CD8-positive, alpha-beta memory T cell (primary cell): ENCODE data around the gene SDF2L1. TPM values are rescaled to one million over a fixed set of nuclear protein-coding genes. Genes with fewer than 3 reads are reported as not detected.
"Not testable (repeated sequence)": the region's sequence is repeated elsewhere in the genome, so short reads cannot be mapped to it uniquely, and the experiment has no call there.

ENCODE experiments used
- CTCF ChIA-PET: fragments of 350-600 bp; sonication (Branson Sonifier 250); formaldehyde crosslinking; loops from one replicate; lab custom pipeline; 2021; ENCODE audit warnings: antibody characterized with exemption; lab: Charles Lee
- POLR2A ChIA-PET: fragments of 350-600 bp; sonication (Branson Sonifier 250); formaldehyde crosslinking; loops from one replicate; lab custom pipeline; 2021; ENCODE audit warnings: antibody characterized with exemption; lab: Charles Lee
- DNase-seq, 5 donors: peaks; one replicate each; pipeline versions ENCODE4 v3.0.0 to v3.0.0-alpha.2; 2020 to 2022; ENCODE audit warnings: mixed read lengths in 1 of 5
- H3K27ac ChIP-seq: one replicate; pipeline ENCODE4 v1.7.0; 2013; ENCODE audit warnings: low read depth, mild to moderate bottlenecking, low read length, moderate library complexity
- H3K27me3 ChIP-seq: 2 replicates; pipeline ENCODE4 v1.7.0; 2013; ENCODE audit warnings: low read length, mild to moderate bottlenecking; ENCODE audit not compliant: insufficient read depth, poor library complexity, severe bottlenecking
- H3K36me3 ChIP-seq: 2 replicates; pipeline ENCODE4 v1.7.0; 2013; ENCODE audit warnings: mild to moderate bottlenecking, low read length, moderate library complexity; ENCODE audit not compliant: insufficient read depth
- H3K4me1 ChIP-seq: 2 replicates; pipeline ENCODE4 v1.7.0; 2013; ENCODE audit warnings: mild to moderate bottlenecking, low read length, moderate library complexity; ENCODE audit not compliant: insufficient read depth
- H3K4me3 ChIP-seq: 2 replicates; pipeline ENCODE4 v1.7.0; 2013; ENCODE audit warnings: mild to moderate bottlenecking, low read length
- H3K9me3 ChIP-seq: 2 replicates; pipeline ENCODE4 v1.7.0; 2013; ENCODE audit warnings: mild to moderate bottlenecking, low read length
- H3K27ac Mint-ChIP-seq, 8 donors: one replicate each; pipeline ENCODE4 v1.8.0; 2020 to 2021; ENCODE audit warnings: mixed read lengths in 8 of 8, mild to moderate bottlenecking in 6 of 8, inconsistent platforms in 3 of 8, moderate library complexity in 3 of 8
- H3K27me3 Mint-ChIP-seq, 2 donors: one replicate each; pipeline ENCODE4 v1.8.0; 2020 to 2021; ENCODE audit warnings: mixed read lengths in 2 of 2, mild to moderate bottlenecking in 1 of 2, moderate library complexity in 1 of 2
- H3K36me3 Mint-ChIP-seq, 3 donors: one replicate each; pipeline ENCODE4 v1.8.0; 2020 to 2021; ENCODE audit warnings: mixed read lengths in 3 of 3, inconsistent platforms in 1 of 3, mild to moderate bottlenecking in 1 of 3
- H3K4me1 Mint-ChIP-seq, 3 donors: one replicate each; pipeline ENCODE4 v1.8.0; 2020 to 2021; ENCODE audit warnings: mixed read lengths in 3 of 3, inconsistent platforms in 1 of 3, mild to moderate bottlenecking in 1 of 3
- H3K4me3 Mint-ChIP-seq, 7 donors: one replicate each; pipeline ENCODE4 v1.8.0; 2020 to 2021; ENCODE audit warnings: mixed read lengths in 7 of 7, mild to moderate bottlenecking in 6 of 7, moderate library complexity in 4 of 7, inconsistent platforms in 2 of 7
- H3K9me3 Mint-ChIP-seq, 5 donors: one replicate each; pipeline ENCODE4 v1.8.0; 2020 to 2022; ENCODE audit warnings: mixed read lengths in 5 of 5, mild to moderate bottlenecking in 3 of 5, moderate library complexity in 2 of 5, inconsistent platforms in 1 of 5
- polyA plus RNA-seq: library from polyadenylated mRNA; unstranded; fragments of 300-500 nt; fragmentation: Illumina TruSeq; gene quantifications from one replicate; pipeline ENCODE4 v1.2.3, GENCODE V29; 2021
- total RNA-seq, 2 experiments: library from RNA; stranded (reverse); gene quantifications; one replicate each; pipeline ENCODE4 v1.2.3, GENCODE V29; 2021

The SDF2L1 gene
- total and polyA plus RNA-seq, 3 experiments from 2014 or later = 71.5 to 99.6 (median 74.7) TPM

GRCh38 chr22:21612858-21613257, 29.2 kb upstream of the SDF2L1 start:
- ChIA-PET POLR2A (no interaction called here), CTCF (interaction anchor here (1.0 kb wide), 1 partner anchor 9 kb away, joined by 3 read pairs; no protein-coding TSS in a partner anchor)
- no peaks in the 10 kb centered on the region for H3K4me1 ChIP-seq
- no peaks in the 10 kb centered on the region for H3K27me3 Mint-ChIP-seq
- H3K27me3 ChIP-seq = no peaks in the 10 kb centered on the region
- peak overlapping the region in 1 of 8 donors; percentile 27 for H3K27ac Mint-ChIP-seq
- H3K4me3 Mint-ChIP-seq = no peak overlapping the region
- peaks cover 0 to 63% (median 10%) of the 10 kb centered on the region in 3 donors for H3K36me3 Mint-ChIP-seq
- no peak overlapping the region for H3K4me3 ChIP-seq
- peaks cover 16 to 54% (median 47%) of the 10 kb centered on the region in 3 donors for H3K4me1 Mint-ChIP-seq
- H3K9me3 Mint-ChIP-seq = no peaks in the 10 kb centered on the region
- H3K27ac ChIP-seq = no peak overlapping the region
- DNase-seq = no peak
- peaks cover 42% of the 10 kb centered on the region for H3K36me3 ChIP-seq
- H3K9me3 ChIP-seq = no peaks in the 10 kb centered on the region

DNA sequence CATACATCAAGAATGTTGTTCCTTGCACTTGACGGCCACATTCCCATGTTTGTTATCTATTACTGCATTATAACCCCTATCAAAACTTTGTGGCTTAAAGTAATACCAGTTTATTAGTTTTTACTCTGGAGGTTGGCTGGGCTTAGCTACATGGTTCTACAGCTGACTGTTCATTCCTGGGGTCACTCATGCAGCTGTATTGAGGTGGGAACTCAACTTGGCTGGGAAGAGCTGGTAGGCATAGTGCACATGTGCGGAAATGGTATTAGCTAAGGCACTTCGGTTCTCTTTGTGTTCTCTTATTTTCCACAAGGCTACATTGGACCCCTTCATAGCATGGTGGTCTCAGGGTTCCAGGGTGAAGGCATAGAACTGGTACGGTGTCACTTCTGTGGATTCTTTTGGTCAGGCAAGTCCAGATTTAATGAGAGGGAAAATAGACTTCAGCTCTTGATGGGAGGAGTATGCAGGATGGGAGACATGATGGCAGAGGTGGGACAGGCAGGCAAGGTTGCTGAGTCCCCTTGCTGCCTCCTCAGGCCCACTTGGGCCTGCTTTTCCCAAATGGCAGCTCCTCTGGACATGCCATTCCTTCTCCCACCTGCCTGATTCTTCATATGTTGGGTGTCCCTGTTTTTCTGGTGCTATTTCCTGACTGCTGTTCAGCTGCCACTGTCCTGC, 28.4 kb upstream of the SDF2L1 start:
- Mint-ChIP-seq H3K9me3 (no peaks in the 10 kb centered on the region), H3K36me3 (peaks cover 0 to 63% (median 10%) of the 10 kb centered on the region in 3 donors), H3K27me3 (no peaks in the 10 kb centered on the region), H3K4me1 (peaks cover 16 to 52% (median 44%) of the 10 kb centered on the region in 3 donors), H3K4me3 (no peak overlapping the region), H3K27ac (peak overlapping the region in 4 of 8 donors; percentile 17 to 85 (median 42))
- POLR2A ChIA-PET = no interaction called here
- H3K27ac ChIP-seq = no peak overlapping the region
- DNase-seq = no peak
- H3K9me3 ChIP-seq = no peaks in the 10 kb centered on the region
- H3K36me3 ChIP-seq = peaks cover 42% of the 10 kb centered on the region
- no peaks in the 10 kb centered on the region for H3K27me3 ChIP-seq
- CTCF ChIA-PET = interaction anchor here (1.0 to 1.6 kb wide), 2 partner anchors 10 to 15 kb away, joined by 3 to 7 read pairs; no protein-coding TSS in a partner anchor
- H3K4me3 ChIP-seq = no peak overlapping the region
- no peaks in the 10 kb centered on the region for H3K4me1 ChIP-seq

DNA sequence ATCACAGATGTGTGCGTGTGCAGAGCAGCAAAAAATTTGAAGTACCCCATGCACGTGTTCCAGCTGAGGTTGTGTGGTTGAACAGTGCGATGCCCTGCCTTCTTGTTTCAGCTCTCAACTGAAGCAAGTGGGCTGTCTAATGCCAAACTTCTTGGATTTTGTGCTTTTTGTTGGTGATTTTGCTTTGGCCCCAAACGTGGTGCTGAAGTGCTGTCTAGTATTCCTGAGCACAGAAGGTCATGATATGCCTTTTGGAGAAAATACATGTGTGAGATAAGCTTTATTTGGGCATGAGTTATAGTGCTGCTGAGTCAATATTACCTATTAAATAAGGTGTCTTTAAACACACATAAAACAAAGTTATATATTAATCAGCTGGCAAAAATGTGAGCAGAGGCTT, 26.4 kb upstream of the SDF2L1 start:
- Histone ChIP-seq H3K36me3 (peaks cover 44% of the 10 kb centered on the region), H3K4me1 (no peaks in the 10 kb centered on the region), H3K9me3 (no peaks in the 10 kb centered on the region), H3K27me3 (no peaks in the 10 kb centered on the region), H3K4me3 (no peak overlapping the region), H3K27ac (no peak overlapping the region)
- peaks cover 0 to 66% (median 9%) of the 10 kb centered on the region in 3 donors for H3K36me3 Mint-ChIP-seq
- no peaks in the 10 kb centered on the region for H3K27me3 Mint-ChIP-seq
- CTCF ChIA-PET = interaction anchor here (1.0 to 1.7 kb wide), 2 partner anchors 10 to 14 kb away, joined by 5 read pairs; no protein-coding TSS in a partner anchor
- H3K4me1 Mint-ChIP-seq = peaks cover 16 to 59% (median 36%) of the 10 kb centered on the region in 3 donors
- no peak overlapping the region for H3K4me3 Mint-ChIP-seq
- POLR2A ChIA-PET = interaction anchor here (1.0 kb wide), 1 partner anchor 26 kb away, joined by 3 read pairs; the partner anchor contains the start of gene SDF2L1
- H3K9me3 Mint-ChIP-seq = no peaks in the 10 kb centered on the region
- no peak for DNase-seq
- peak overlapping the region in 3 of 8 donors; percentile 11 to 22 (median 17) for H3K27ac Mint-ChIP-seq

GRCh38 chr22:21617337-21617736, 24.8 kb upstream of the SDF2L1 start:
- not testable (repeated sequence) for H3K9me3 Mint-ChIP-seq, H3K4me3 Mint-ChIP-seq, H3K4me3 ChIP-seq, H3K27me3 Mint-ChIP-seq, DNase-seq, H3K27me3 ChIP-seq, H3K4me1 ChIP-seq, H3K9me3 ChIP-seq, H3K27ac ChIP-seq
- POLR2A ChIA-PET = interaction anchor here (1.1 kb wide), 1 partner anchor 12 kb away, joined by 3 read pairs; no protein-coding TSS in a partner anchor
- peaks cover 0 to 65% (median 4%) of the 10 kb centered on the region in 3 donors for H3K36me3 Mint-ChIP-seq
- peaks cover 12 to 57% (median 27%) of the 10 kb centered on the region in 3 donors for H3K4me1 Mint-ChIP-seq
- peaks cover 41% of the 10 kb centered on the region for H3K36me3 ChIP-seq
- H3K27ac Mint-ChIP-seq = peak overlapping the region in 3 of 8 donors; percentile 30 to 70 (median 69)
- CTCF ChIA-PET = interaction anchor here (1.6 to 1.9 kb wide), 3 partner anchors 9 to 29 kb away, joined by 3 to 5 read pairs (median 4); no protein-coding TSS in a partner anchor

- peaks cover 22% of the 10 kb centered on the region for H3K36me3 ChIP-seq
- Mint-ChIP-seq H3K4me3 (no peak overlapping the region), H3K4me1 (peaks cover 21 to 65% (median 28%) of the 10 kb centered on the region in 3 donors), H3K9me3 (no peaks in the 10 kb centered on the region), H3K27me3 (peaks cover 0 to 2% of the 10 kb centered on the region in 2 donors), H3K36me3 (peaks cover 0 to 58% (median 3%) of the 10 kb centered on the region in 3 donors), H3K27ac (no peak overlapping the region)
- H3K4me3 ChIP-seq = no peak overlapping the region
- no peak overlapping the region for H3K27ac ChIP-seq
- H3K9me3 ChIP-seq = no peaks in the 10 kb centered on the region
- DNase-seq = no peak
- H3K4me1 ChIP-seq = peaks cover 15% of the 10 kb centered on the region
- POLR2A ChIA-PET = no interaction called here
- CTCF ChIA-PET = interaction anchor here (1.0 to 2.1 kb wide), 2 partner anchors 8 to 26 kb away, joined by 3 to 6 read pairs; no protein-coding TSS in a partner anchor
- H3K27me3 ChIP-seq = no peaks in the 10 kb centered on the region
Observed at GRCh38 chr22:21621025-21621424, 21.1 kb upstream of the SDF2L1 start.

DNA sequence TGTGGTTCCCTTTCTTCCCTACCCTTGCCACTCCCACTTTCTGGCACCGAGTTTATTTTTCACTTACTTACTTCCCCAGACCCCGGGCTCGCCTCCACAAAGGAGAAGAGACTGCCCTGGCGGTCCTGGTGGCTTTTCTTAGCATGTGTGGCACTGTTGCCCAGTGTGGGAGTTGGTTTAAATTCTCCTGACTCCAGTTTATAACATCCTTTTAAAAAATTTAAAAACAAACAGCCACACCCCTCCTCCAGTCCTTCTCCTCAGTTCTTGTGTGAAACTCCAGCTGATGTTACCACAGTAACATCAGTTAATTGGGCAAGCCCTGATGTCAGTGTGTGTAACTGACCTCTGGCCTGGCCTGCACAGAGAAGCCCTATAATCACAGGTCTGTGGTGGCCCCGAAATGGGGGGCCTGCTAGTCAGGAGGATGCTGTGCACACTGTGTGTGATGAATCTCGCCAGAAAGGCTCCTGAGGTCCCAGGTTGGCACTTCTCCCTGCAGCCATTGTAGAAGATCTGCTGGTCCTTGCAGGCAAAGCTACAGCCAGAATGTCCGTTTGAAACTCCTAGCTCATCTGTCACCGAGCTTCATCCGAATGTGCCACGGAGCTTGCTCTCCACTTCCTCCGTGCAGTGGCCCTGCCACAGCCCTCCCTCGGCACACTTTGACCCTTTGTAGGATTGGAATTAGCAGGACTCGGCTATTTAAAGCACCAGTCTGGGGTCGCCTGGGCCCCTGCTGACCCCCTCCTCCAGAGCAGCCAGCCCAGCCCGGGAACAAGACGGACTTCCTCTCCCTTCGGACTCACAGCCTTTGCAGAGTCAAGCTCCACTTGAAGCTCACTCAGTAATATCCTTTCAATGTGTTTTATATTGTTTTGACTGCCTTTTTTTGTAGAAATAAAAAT, 19.8 kb upstream of the SDF2L1 start:
- no peak overlapping the region for H3K27ac ChIP-seq
- H3K36me3 ChIP-seq = peaks cover 29% of the 10 kb centered on the region
- POLR2A ChIA-PET = no interaction called here
- peaks cover 27 to 72% (median 37%) of the 10 kb centered on the region in 3 donors for H3K4me1 Mint-ChIP-seq
- CTCF ChIA-PET = interaction anchor here (1.4 kb wide), 1 partner anchor 24 kb away, joined by 3 read pairs; no protein-coding TSS in a partner anchor
- no peaks in the 10 kb centered on the region for H3K9me3 ChIP-seq
- no peaks in the 10 kb centered on the region for H3K9me3 Mint-ChIP-seq
- peaks cover 0 to 2% of the 10 kb centered on the region in 2 donors for H3K27me3 Mint-ChIP-seq
- no peak for DNase-seq
- H3K27ac Mint-ChIP-seq = peak overlapping the region in 2 of 8 donors; percentile 51 to 67
- H3K36me3 Mint-ChIP-seq = peaks cover 0 to 64% (median 4%) of the 10 kb centered on the region in 3 donors
- peaks cover 25% of the 10 kb centered on the region for H3K4me1 ChIP-seq
- H3K4me3 ChIP-seq = no peak overlapping the region
- no peak overlapping the region for H3K4me3 Mint-ChIP-seq
- H3K27me3 ChIP-seq = no peaks in the 10 kb centered on the region

GRCh38 chr22:21622919-21623647, 19.0 kb upstream of the SDF2L1 start:
- H3K4me3 ChIP-seq = no peak overlapping the region
- no peak for DNase-seq
- Mint-ChIP-seq H3K4me3 (peak overlapping the region in 1 of 7 donors; percentile 75), H3K27ac (peak overlapping the region in 2 of 8 donors; percentile 42 to 67), H3K27me3 (peaks cover 0 to 2% of the 10 kb centered on the region in 2 donors), H3K4me1 (peaks cover 32 to 75% (median 40%) of the 10 kb centered on the region in 3 donors), H3K9me3 (no peaks in the 10 kb centered on the region), H3K36me3 (peaks cover 0 to 68% (median 5%) of the 10 kb centered on the region in 3 donors)
- no peaks in the 10 kb centered on the region for H3K9me3 ChIP-seq
- ChIA-PET CTCF (interaction anchor here (1.4 kb wide), 1 partner anchor 24 kb away, joined by 3 read pairs; no protein-coding TSS in a partner anchor), POLR2A (no interaction called here)
- peaks cover 33% of the 10 kb centered on the region for H3K4me1 ChIP-seq
- no peak overlapping the region for H3K27ac ChIP-seq
- no peaks in the 10 kb centered on the region for H3K27me3 ChIP-seq
- peaks cover 34% of the 10 kb centered on the region for H3K36me3 ChIP-seq
